HL-60 (cell line): ENCODE data around the gene SH3RF1.

Experiments
- DNase-seq, 2 experiments: peaks; one replicate each; pipeline ENCODE4 v3.0.0-alpha.2; 2010 to 2020; ENCODE audit warnings: low read depth in 1 of 2, low spot score in 1 of 2
- H3K27ac ChIP-seq: fragments of 250-450 bp; sonication (Bioruptor Pico); replicated peaks from 2 replicates; pipeline ENCODE4 v1.5.1; 2020; ENCODE audit warnings: mild to moderate bottlenecking, moderate library complexity
- H3K27me3 ChIP-seq: fragments of 250-450 bp; sonication (Bioruptor Pico); 2 replicates; pipeline ENCODE4 v1.5.1; 2021; ENCODE audit warnings: mild to moderate bottlenecking, moderate library complexity; ENCODE audit not compliant: insufficient read depth, poor library complexity, severe bottlenecking
- H3K4me3 ChIP-seq: replicated peaks from 2 replicates; pipeline ENCODE4 v1.5.1; 2011; ENCODE audit warnings: mild to moderate bottlenecking, control low read depth, low read length; ENCODE audit not compliant: insufficient read depth
- CTCF ChIP-seq: IDR thresholded peaks from one replicate; pipeline ENCODE4 v1.5.1; 2011; ENCODE audit warnings: low read length, control low read depth, inconsistent platforms; ENCODE audit not compliant: insufficient read depth
- GABPA ChIP-seq: IDR thresholded peaks from 2 replicates; pipeline ENCODE4 v1.6.1; 2012; ENCODE audit warnings: low read depth
- POLR2AphosphoS5 ChIP-seq: IDR thresholded peaks from 2 replicates; pipeline ENCODE4 v1.6.1; 2012; ENCODE audit warnings: low read depth
- REST ChIP-seq: IDR thresholded peaks from 2 replicates; pipeline ENCODE4 v1.6.1; 2012; ENCODE audit warnings: low read depth; ENCODE audit not compliant: insufficient replicate concordance
- SPI1 ChIP-seq: IDR thresholded peaks from 2 replicates; pipeline ENCODE4 v1.6.1; 2012; ENCODE audit warnings: low read depth, mild to moderate bottlenecking, borderline replicate concordance

SH3RF1 gene

DNA sequence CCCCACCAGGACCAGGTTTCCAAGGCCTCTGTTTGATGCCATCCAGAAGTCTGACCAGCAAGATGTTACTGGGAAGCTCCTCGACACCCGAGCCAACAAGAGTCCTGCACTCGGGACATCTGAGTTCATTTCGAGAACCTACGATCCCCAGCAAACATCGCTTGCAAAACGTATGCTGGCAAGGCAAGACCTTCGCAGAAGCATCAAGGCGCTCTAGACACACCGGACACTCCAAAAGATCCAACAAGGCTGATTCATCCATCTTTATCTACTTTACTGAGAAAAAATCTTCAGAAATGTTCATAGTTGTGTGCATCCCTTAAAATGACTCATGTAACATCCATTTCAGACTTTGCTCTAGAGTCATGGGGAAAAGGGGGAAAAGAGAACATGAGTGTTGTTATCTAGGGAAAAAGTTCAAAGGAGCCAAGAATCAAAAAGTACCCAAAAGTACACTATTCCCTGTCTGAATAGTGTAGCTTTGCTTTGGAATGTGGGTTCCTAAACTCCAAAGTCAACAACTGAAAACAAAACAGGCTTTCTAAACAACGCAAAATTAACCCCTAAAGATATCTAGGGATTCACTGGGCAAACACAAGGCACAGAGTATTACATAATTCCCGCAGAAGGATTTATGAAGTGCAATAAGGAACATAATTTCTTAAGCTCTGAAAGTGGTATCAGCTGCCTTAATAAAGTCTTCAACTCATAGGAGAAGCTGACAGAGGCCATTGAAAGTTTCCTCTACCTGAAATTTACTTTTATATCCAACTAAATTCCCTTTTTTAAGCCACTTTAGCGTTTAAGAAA lies 1.6 kb downstream of the SH3RF1 start:
- Histone ChIP-seq H3K27ac (no peak overlapping the region), H3K4me3 (no peak overlapping the region), H3K27me3 (peaks cover 8% of the 10 kb centered on the region)
- TF ChIP-seq GABPA (no peak), REST (no peak), SPI1 (no peak), POLR2AphosphoS5 (no peak), CTCF (no peak)
- peak in 1 of 2 experiments; percentile 50 for DNase-seq

GRCh38 chr4:169267070-169267469 lies 3.7 kb downstream of the SH3RF1 start:
- H3K27me3 ChIP-seq: peaks cover 8% of the 10 kb centered on the region
- no peak overlapping the region for H3K4me3 ChIP-seq
- DNase-seq: no peak
- H3K27ac ChIP-seq: no peak overlapping the region
- no peak for TF ChIP-seq GABPA

DNA sequence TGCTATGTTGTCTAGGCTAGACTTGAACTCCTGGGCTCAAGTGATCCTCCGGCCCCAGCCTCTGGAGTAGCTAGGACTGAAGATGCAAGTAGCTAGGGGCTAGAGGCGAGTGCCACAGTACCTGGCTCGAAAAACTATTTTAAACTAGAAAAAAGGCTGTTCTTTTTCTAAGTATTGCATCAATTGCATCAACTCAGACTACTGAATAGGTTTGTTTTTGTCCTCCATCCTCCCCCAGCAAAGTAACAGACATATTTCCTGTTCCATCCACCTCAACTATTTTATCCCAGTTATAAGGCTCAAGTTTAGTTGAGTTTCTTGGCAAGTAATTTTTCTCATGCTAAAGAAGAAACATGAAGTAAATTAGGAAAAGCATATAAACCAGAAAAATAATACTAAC lies 4.1 kb downstream of the SH3RF1 start:
- no peak for DNase-seq
- H3K27me3 ChIP-seq: peaks cover 5% of the 10 kb centered on the region
- H3K4me3 ChIP-seq: no peak overlapping the region
- TF ChIP-seq POLR2AphosphoS5 (no peak), GABPA (no peak), REST (no peak), SPI1 (no peak), CTCF (no peak)
- H3K27ac ChIP-seq: no peak overlapping the region

- Histone ChIP-seq H3K27me3 (no peaks in the 10 kb centered on the region), H3K4me3 (no peak overlapping the region), H3K27ac (no peak overlapping the region)
- DNase-seq: no peak
- TF ChIP-seq SPI1 (no peak), GABPA (no peak), CTCF (no peak), REST (no peak), POLR2AphosphoS5 (no peak)
These were observed 4.7 kb downstream of the SH3RF1 start for GRCh38 chr4:169266081-169266480.
